Measurements from ENCODE around the gene IL17RE. TPM values are rescaled to one million over a fixed set of nuclear protein-coding genes. Genes with fewer than 3 reads are reported as not detected.

The IL17RE gene
- total and polyA plus RNA-seq, 2 of the 13 experiments (the other 11 are each of a cell fraction or from before 2014, with no cell fraction given): 14.5 to 24.1 TPM

DNA sequence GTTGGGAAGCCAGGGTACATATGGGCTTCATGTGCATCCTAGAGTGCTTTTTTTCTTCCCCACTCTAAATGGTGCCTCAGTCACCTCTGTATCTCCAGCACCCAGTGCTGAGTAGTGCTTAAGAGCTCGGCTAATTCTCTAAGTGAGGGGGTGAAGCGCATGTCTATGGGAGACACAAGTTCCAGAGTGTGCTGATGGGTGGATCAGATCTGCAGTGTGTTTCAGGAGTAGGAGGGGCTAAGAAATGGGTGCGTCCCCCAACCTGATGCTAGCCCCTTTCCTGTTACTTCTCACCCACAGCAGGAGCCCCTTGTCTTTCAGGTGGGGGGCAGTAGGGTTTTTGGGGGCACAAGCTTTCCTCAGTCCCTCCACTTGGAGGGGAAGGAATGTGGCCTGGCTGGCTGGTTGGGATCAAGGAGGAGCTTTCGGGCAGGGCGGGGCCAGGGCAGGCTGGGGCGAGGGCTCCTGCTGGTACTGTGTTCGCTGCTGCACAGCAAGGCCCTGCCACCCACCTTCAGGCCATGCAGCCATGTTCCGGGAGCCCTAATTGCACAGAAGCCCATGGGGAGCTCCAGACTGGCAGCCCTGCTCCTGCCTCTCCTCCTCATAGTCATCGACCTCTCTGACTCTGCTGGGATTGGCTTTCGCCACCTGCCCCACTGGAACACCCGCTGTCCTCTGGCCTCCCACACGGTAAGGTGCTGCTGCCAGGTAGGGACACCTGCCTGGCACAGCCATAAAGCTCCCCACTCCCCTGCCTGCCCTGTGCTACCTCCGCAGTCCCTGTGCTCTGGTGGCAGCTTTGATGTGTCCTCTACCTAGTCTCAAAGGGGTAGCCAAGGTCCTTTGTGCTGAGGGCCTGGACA is at the start of gene IL17RE (continued):
- TF ChIP-seq, protein P1, sequence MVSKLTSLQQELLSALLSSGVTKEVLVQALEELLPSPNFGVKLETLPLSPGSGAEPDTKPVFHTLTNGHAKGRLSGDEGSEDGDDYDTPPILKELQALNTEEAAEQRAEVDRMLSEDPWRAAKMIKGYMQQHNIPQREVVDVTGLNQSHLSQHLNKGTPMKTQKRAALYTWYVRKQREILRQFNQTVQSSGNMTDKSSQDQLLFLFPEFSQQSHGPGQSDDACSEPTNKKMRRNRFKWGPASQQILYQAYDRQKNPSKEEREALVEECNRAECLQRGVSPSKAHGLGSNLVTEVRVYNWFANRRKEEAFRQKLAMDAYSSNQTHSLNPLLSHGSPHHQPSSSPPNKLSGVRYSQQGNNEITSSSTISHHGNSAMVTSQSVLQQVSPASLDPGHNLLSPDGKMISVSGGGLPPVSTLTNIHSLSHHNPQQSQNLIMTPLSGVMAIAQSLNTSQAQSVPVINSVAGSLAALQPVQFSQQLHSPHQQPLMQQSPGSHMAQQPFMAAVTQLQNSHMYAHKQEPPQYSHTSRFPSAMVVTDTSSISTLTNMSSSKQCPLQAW (CRISPR knock-in tag; IDR thresholded peaks at IDR 0.05): peak; percentile 60; the same call in 1 of the 2 replicates
- TF ChIP-seq EP300 (IDR thresholded peaks at IDR 0.05; ENCODE audit: low read depth in 2 of 2, low read length in 2 of 2) (no peak), EP300 (CRISPR knock-in tag; IDR thresholded peaks at IDR 0.05; ENCODE audit: borderline replicate concordance) (peak; percentile 6; the same call in 1 of the 2 replicates), ZNF607 (CRISPR knock-in tag; IDR thresholded peaks at IDR 0.05; ENCODE audit: borderline replicate concordance) (no peak), ZNF143 (CRISPR knock-in tag; IDR thresholded peaks at IDR 0.05) (no peak; the same call in 1 of the 2 replicates), GABPA (IDR thresholded peaks at IDR 0.05; ENCODE audit: low read depth, low read length) (no peak), GABPA (CRISPR knock-in tag; IDR thresholded peaks at IDR 0.05; ENCODE audit: low read depth) (no peak), KLF12 (CRISPR knock-in tag; IDR thresholded peaks at IDR 0.05; ENCODE audit: borderline replicate concordance) (0 out of 2 replicates have a peak, but pooled peaks have one; percentile 41), SMAD9 (CRISPR knock-in tag; IDR thresholded peaks at IDR 0.05) (no peak), ZNF331 (CRISPR knock-in tag; IDR thresholded peaks at IDR 0.05) (0 out of 2 replicates have a peak, but pooled peaks have one; percentile 9), ZNF263 (CRISPR knock-in tag; IDR thresholded peaks at IDR 0.05) (no peak), CCDC6 (CRISPR knock-in tag; IDR thresholded peaks at IDR 0.05) (no peak), NCOR1 (IDR thresholded peaks at IDR 0.05; ENCODE audit: borderline replicate concordance, low read length) (no peak), RBM22 (optimal IDR thresholded peaks at IDR 0.05; ENCODE audit: low read length) (no peak), ZNF839 (CRISPR knock-in tag; IDR thresholded peaks at IDR 0.05; ENCODE audit: borderline replicate concordance) (peak; percentile 84; the same call in 1 of the 2 replicates)
- TF ChIP-seq, protein P2, sequence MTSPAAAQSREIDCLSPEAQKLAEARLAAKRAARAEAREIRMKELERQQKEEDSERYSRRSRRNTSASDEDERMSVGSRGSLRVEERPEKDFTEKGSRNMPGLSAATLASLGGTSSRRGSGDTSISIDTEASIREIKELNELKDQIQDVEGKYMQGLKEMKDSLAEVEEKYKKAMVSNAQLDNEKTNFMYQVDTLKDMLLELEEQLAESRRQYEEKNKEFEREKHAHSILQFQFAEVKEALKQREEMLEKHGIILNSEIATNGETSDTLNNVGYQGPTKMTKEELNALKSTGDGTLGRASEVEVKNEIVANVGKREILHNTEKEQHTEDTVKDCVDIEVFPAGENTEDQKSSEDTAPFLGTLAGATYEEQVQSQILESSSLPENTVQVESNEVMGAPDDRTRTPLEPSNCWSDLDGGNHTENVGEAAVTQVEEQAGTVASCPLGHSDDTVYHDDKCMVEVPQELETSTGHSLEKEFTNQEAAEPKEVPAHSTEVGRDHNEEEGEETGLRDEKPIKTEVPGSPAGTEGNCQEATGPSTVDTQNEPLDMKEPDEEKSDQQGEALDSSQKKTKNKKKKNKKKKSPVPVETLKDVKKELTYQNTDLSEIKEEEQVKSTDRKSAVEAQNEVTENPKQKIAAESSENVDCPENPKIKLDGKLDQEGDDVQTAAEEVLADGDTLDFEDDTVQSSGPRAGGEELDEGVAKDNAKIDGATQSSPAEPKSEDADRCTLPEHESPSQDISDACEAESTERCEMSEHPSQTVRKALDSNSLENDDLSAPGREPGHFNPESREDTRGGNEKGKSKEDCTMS (CRISPR knock-in tag; conservative IDR thresholded peaks at IDR 0.05): no peak
- TF ChIP-seq, protein P3, sequence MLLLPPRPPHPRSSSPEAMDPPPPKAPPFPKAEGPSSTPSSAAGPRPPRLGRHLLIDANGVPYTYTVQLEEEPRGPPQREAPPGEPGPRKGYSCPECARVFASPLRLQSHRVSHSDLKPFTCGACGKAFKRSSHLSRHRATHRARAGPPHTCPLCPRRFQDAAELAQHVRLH (CRISPR knock-in tag; IDR thresholded peaks at IDR 0.05; ENCODE audit: borderline replicate concordance, low read depth): peak; percentile 55; the same call in 1 of the 2 replicates
- TF ChIP-seq, protein P4, sequence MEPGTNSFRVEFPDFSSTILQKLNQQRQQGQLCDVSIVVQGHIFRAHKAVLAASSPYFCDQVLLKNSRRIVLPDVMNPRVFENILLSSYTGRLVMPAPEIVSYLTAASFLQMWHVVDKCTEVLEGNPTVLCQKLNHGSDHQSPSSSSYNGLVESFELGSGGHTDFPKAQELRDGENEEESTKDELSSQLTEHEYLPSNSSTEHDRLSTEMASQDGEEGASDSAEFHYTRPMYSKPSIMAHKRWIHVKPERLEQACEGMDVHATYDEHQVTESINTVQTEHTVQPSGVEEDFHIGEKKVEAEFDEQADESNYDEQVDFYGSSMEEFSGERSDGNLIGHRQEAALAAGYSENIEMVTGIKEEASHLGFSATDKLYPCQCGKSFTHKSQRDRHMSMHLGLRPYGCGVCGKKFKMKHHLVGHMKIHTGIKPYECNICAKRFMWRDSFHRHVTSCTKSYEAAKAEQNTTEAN (CRISPR knock-in tag; conservative IDR thresholded peaks at IDR 0.05): no peak
- TF ChIP-seq, protein P5, sequence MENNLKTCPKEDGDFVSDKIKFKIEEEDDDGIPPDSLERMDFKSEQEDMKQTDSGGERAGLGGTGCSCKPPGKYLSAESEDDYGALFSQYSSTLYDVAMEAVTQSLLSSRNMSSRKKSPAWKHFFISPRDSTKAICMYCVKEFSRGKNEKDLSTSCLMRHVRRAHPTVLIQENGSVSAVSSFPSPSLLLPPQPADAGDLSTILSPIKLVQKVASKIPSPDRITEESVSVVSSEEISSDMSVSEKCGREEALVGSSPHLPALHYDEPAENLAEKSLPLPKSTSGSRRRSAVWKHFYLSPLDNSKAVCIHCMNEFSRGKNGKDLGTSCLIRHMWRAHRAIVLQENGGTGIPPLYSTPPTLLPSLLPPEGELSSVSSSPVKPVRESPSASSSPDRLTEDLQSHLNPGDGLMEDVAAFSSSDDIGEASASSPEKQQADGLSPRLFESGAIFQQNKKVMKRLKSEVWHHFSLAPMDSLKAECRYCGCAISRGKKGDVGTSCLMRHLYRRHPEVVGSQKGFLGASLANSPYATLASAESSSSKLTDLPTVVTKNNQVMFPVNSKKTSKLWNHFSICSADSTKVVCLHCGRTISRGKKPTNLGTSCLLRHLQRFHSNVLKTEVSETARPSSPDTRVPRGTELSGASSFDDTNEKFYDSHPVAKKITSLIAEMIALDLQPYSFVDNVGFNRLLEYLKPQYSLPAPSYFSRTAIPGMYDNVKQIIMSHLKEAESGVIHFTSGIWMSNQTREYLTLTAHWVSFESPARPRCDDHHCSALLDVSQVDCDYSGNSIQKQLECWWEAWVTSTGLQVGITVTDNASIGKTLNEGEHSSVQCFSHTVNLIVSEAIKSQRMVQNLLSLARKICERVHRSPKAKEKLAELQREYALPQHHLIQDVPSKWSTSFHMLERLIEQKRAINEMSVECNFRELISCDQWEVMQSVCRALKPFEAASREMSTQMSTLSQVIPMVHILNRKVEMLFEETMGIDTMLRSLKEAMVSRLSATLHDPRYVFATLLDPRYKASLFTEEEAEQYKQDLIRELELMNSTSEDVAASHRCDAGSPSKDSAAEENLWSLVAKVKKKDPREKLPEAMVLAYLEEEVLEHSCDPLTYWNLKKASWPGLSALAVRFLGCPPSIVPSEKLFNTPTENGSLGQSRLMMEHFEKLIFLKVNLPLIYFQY (CRISPR knock-in tag; IDR thresholded peaks at IDR 0.05; ENCODE audit: borderline replicate concordance): no peak

Data from HepG2 (cell line).